ENCODE results near the gene GFOD2.

The GFOD2 gene

GRCh38 chr16:67736858-67737257, 17.7 kb upstream of the GFOD2 start:
- Histone ChIP-seq H3K27ac (ENCODE audit: low read depth, low read length) (no peak overlapping the region), H3K9ac (ENCODE audit: low read depth in 1 of 2, low read length in 2 of 2) (no peak overlapping the region), H3K4me3 (ENCODE audit: low read depth in 1 of 2, low read length in 2 of 2) (no peak overlapping the region), H3K9me3 (ENCODE audit: control insufficient read depth in 1 of 2, low read length in 2 of 2) (no peaks in the 10 kb centered on the region), H3K4me1 (ENCODE audit: control insufficient read depth in 1 of 2, insufficient read depth in 2 of 2, low read length in 2 of 2) (no peaks in the 10 kb centered on the region), H3K36me3 (ENCODE audit: control insufficient read depth in 1 of 2, insufficient read depth in 2 of 2, low read length in 2 of 2) (peaks cover 17 to 53% of the 10 kb centered on the region in 2 donors), H3K27me3 (ENCODE audit: control insufficient read depth in 1 of 2, insufficient read depth in 2 of 2, low read length in 2 of 2) (no peaks in the 10 kb centered on the region)

GRCh38 chr16:67734731-67735201, 15.7 kb upstream of the GFOD2 start:
- H3K36me3 ChIP-seq (ENCODE audit: control insufficient read depth in 1 of 2, insufficient read depth in 2 of 2, low read length in 2 of 2), result peaks cover 20 to 58% of the 10 kb centered on the region in 2 donors
- no peak overlapping the region for H3K27ac ChIP-seq (ENCODE audit: low read depth, low read length)
- H3K9me3 ChIP-seq (ENCODE audit: control insufficient read depth in 1 of 2, low read length in 2 of 2), result no peaks in the 10 kb centered on the region
- H3K4me1 ChIP-seq (ENCODE audit: control insufficient read depth in 1 of 2, insufficient read depth in 2 of 2, low read length in 2 of 2), result no peaks in the 10 kb centered on the region
- H3K4me3 ChIP-seq (ENCODE audit: low read depth in 1 of 2, low read length in 2 of 2), result no peak overlapping the region
- no peak overlapping the region for H3K9ac ChIP-seq (ENCODE audit: low read depth in 1 of 2, low read length in 2 of 2)
- H3K27me3 ChIP-seq (ENCODE audit: control insufficient read depth in 1 of 2, insufficient read depth in 2 of 2, low read length in 2 of 2), result no peaks in the 10 kb centered on the region

GRCh38 chr16:67733734-67734470, 14.8 kb upstream of the GFOD2 start:
- no peak overlapping the region for H3K27ac ChIP-seq (ENCODE audit: low read depth, low read length)
- H3K4me3 ChIP-seq (ENCODE audit: low read depth in 1 of 2, low read length in 2 of 2), result no peak overlapping the region
- H3K9me3 ChIP-seq (ENCODE audit: control insufficient read depth in 1 of 2, low read length in 2 of 2), result no peaks in the 10 kb centered on the region
- no peaks in the 10 kb centered on the region for H3K27me3 ChIP-seq (ENCODE audit: control insufficient read depth in 1 of 2, insufficient read depth in 2 of 2, low read length in 2 of 2)
- H3K36me3 ChIP-seq (ENCODE audit: control insufficient read depth in 1 of 2, insufficient read depth in 2 of 2, low read length in 2 of 2), result peaks cover 28 to 59% of the 10 kb centered on the region in 2 donors
- no peak overlapping the region for H3K9ac ChIP-seq (ENCODE audit: low read depth in 1 of 2, low read length in 2 of 2)
- no peaks in the 10 kb centered on the region for H3K4me1 ChIP-seq (ENCODE audit: control insufficient read depth in 1 of 2, insufficient read depth in 2 of 2, low read length in 2 of 2)

DNA sequence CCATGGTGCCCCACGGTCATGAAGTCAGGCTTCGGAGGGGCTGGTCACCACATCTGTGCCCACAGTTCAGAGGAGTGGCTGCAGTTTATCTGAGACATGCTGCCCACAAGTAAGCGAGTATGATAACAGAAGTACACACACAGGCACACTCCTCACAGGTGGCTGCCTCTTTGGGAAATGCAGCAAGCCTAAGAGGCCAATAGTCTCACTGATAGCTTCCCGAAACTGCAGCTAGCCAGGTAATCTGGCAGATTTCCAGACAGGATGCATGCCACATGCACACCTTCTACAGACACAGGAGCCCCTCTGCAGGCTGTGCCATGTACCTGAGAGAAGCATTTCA, 12.6 kb upstream of the GFOD2 start:
- Histone ChIP-seq H3K36me3 (ENCODE audit: control insufficient read depth in 1 of 2, insufficient read depth in 2 of 2, low read length in 2 of 2) (peaks cover 39 to 75% of the 10 kb centered on the region in 2 donors), H3K4me1 (ENCODE audit: control insufficient read depth in 1 of 2, insufficient read depth in 2 of 2, low read length in 2 of 2) (no peaks in the 10 kb centered on the region), H3K27me3 (ENCODE audit: control insufficient read depth in 1 of 2, insufficient read depth in 2 of 2, low read length in 2 of 2) (no peaks in the 10 kb centered on the region), H3K4me3 (ENCODE audit: low read depth in 1 of 2, low read length in 2 of 2) (no peak overlapping the region), H3K27ac (ENCODE audit: low read depth, low read length) (no peak overlapping the region), H3K9ac (ENCODE audit: low read depth in 1 of 2, low read length in 2 of 2) (no peak overlapping the region), H3K9me3 (ENCODE audit: control insufficient read depth in 1 of 2, low read length in 2 of 2) (no peaks in the 10 kb centered on the region)

GRCh38 chr16:67731071-67731752, 12.1 kb upstream of the GFOD2 start:
- H3K4me3 ChIP-seq (ENCODE audit: low read depth in 1 of 2, low read length in 2 of 2), result no peak overlapping the region
- H3K9me3 ChIP-seq (ENCODE audit: control insufficient read depth in 1 of 2, low read length in 2 of 2), result no peaks in the 10 kb centered on the region
- no peaks in the 10 kb centered on the region for H3K4me1 ChIP-seq (ENCODE audit: control insufficient read depth in 1 of 2, insufficient read depth in 2 of 2, low read length in 2 of 2)
- peaks cover 39 to 77% of the 10 kb centered on the region in 2 donors for H3K36me3 ChIP-seq (ENCODE audit: control insufficient read depth in 1 of 2, insufficient read depth in 2 of 2, low read length in 2 of 2)
- H3K9ac ChIP-seq (ENCODE audit: low read depth in 1 of 2, low read length in 2 of 2), result no peak overlapping the region
- H3K27ac ChIP-seq (ENCODE audit: low read depth, low read length), result no peak overlapping the region
- H3K27me3 ChIP-seq (ENCODE audit: control insufficient read depth in 1 of 2, insufficient read depth in 2 of 2, low read length in 2 of 2), result no peaks in the 10 kb centered on the region

GRCh38 chr16:67730326-67730725, 11.2 kb upstream of the GFOD2 start:
- H3K36me3 ChIP-seq (ENCODE audit: control insufficient read depth in 1 of 2, insufficient read depth in 2 of 2, low read length in 2 of 2), result peaks cover 42 to 83% of the 10 kb centered on the region in 2 donors
- no peak overlapping the region for H3K9ac ChIP-seq (ENCODE audit: low read depth in 1 of 2, low read length in 2 of 2)
- no peaks in the 10 kb centered on the region for H3K4me1 ChIP-seq (ENCODE audit: control insufficient read depth in 1 of 2, insufficient read depth in 2 of 2, low read length in 2 of 2)
- no peaks in the 10 kb centered on the region for H3K27me3 ChIP-seq (ENCODE audit: control insufficient read depth in 1 of 2, insufficient read depth in 2 of 2, low read length in 2 of 2)
- H3K9me3 ChIP-seq (ENCODE audit: control insufficient read depth in 1 of 2, low read length in 2 of 2), result no peaks in the 10 kb centered on the region
- H3K4me3 ChIP-seq (ENCODE audit: low read depth in 1 of 2, low read length in 2 of 2), result no peak overlapping the region
- H3K27ac ChIP-seq (ENCODE audit: low read depth, low read length), result no peak overlapping the region

GRCh38 chr16:67729636-67730248, 10.6 kb upstream of the GFOD2 start:
- no peaks in the 10 kb centered on the region for H3K9me3 ChIP-seq (ENCODE audit: control insufficient read depth in 1 of 2, low read length in 2 of 2)
- H3K4me1 ChIP-seq (ENCODE audit: control insufficient read depth in 1 of 2, insufficient read depth in 2 of 2, low read length in 2 of 2), result no peaks in the 10 kb centered on the region
- H3K27ac ChIP-seq (ENCODE audit: low read depth, low read length), result no peak overlapping the region
- H3K4me3 ChIP-seq (ENCODE audit: low read depth in 1 of 2, low read length in 2 of 2), result no peak overlapping the region
- H3K9ac ChIP-seq (ENCODE audit: low read depth in 1 of 2, low read length in 2 of 2), result no peak overlapping the region
- H3K36me3 ChIP-seq (ENCODE audit: control insufficient read depth in 1 of 2, insufficient read depth in 2 of 2, low read length in 2 of 2), result peaks cover 47 to 83% of the 10 kb centered on the region in 2 donors
- H3K27me3 ChIP-seq (ENCODE audit: control insufficient read depth in 1 of 2, insufficient read depth in 2 of 2, low read length in 2 of 2), result no peaks in the 10 kb centered on the region

GRCh38 chr16:67727521-67728485, 8.7 kb upstream of the GFOD2 start:
- Histone ChIP-seq H3K27ac (ENCODE audit: low read depth, low read length) (no peak overlapping the region), H3K4me1 (ENCODE audit: control insufficient read depth in 1 of 2, insufficient read depth in 2 of 2, low read length in 2 of 2) (no peaks in the 10 kb centered on the region), H3K27me3 (ENCODE audit: control insufficient read depth in 1 of 2, insufficient read depth in 2 of 2, low read length in 2 of 2) (no peaks in the 10 kb centered on the region), H3K9ac (ENCODE audit: low read depth in 1 of 2, low read length in 2 of 2) (no peak overlapping the region), H3K4me3 (ENCODE audit: low read depth in 1 of 2, low read length in 2 of 2) (no peak overlapping the region), H3K36me3 (ENCODE audit: control insufficient read depth in 1 of 2, insufficient read depth in 2 of 2, low read length in 2 of 2) (peaks cover 49 to 86% of the 10 kb centered on the region in 2 donors), H3K9me3 (ENCODE audit: control insufficient read depth in 1 of 2, low read length in 2 of 2) (no peaks in the 10 kb centered on the region)

DNA sequence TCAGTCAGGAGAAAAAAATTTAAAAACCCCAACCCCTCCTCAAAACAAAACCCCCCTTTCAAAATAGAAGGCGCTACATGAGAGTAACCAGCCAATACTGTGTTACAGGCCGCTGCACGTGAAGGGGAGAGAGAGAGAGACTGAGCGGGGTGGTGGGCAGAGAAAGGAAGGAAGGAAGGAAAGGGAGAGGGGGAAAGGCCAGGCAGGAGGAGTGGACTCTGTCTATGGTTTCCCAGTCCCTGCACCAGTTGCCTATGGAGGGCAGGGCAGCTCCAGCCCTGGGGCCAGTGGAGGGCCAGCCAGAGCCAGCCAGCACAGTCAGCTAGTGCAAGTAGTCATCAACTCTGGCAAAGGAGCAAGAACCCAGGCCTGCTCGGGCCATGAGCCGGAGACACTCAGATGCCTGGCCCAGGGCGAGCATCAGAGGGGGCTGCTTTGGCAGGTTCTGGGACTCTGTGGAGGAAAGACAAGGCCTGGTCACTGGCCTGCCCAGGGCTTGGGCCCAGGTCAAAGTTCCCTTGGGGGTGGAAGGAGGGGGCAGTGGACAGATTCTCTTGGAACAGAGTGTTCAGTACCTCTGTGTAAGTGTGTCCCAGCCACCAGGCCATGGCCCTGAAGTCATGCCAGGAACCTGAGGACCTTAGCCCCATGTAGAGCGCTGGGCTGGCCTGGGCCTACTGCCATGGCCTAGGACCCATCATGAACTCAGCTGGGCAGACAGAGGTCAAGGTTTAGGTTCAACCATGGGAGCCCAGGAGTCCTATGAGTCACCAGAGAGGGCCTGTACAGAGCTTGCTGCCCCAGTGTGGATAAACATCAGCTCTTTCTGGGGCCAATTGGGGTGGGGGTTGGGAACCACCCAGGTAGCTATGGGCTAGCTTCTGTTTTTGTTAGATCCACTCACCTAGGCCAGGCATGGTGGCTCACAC, 7.3 kb upstream of the GFOD2 start:
- H3K9me3 ChIP-seq (ENCODE audit: control insufficient read depth in 1 of 2, low read length in 2 of 2), result no peaks in the 10 kb centered on the region
- H3K9ac ChIP-seq (ENCODE audit: low read depth in 1 of 2, low read length in 2 of 2), result no peak overlapping the region
- H3K27me3 ChIP-seq (ENCODE audit: control insufficient read depth in 1 of 2, insufficient read depth in 2 of 2, low read length in 2 of 2), result no peaks in the 10 kb centered on the region
- H3K27ac ChIP-seq (ENCODE audit: low read depth, low read length), result no peak overlapping the region
- no peak overlapping the region for H3K4me3 ChIP-seq (ENCODE audit: low read depth in 1 of 2, low read length in 2 of 2)
- H3K36me3 ChIP-seq (ENCODE audit: control insufficient read depth in 1 of 2, insufficient read depth in 2 of 2, low read length in 2 of 2), result peaks cover 49 to 79% of the 10 kb centered on the region in 2 donors
- no peaks in the 10 kb centered on the region for H3K4me1 ChIP-seq (ENCODE audit: control insufficient read depth in 1 of 2, insufficient read depth in 2 of 2, low read length in 2 of 2)
